Tibial nerve (tissue), 4 donors: Measurements from ENCODE around the gene TLCD3A. TPM values are rescaled to one million over a fixed set of nuclear protein-coding genes. Genes with fewer than 3 reads are reported as not detected.
"Not testable (repeated sequence)": the region's sequence is repeated elsewhere in the genome, so short reads cannot be mapped to it uniquely, and the experiment has no call there.

Source experiments
- DNase-seq, 2 donors: peaks; one replicate each; pipeline ENCODE4 v3.0.0-alpha.2; 2019; ENCODE audit warnings: low spot score in 2 of 2
- H3K27ac ChIP-seq, 4 donors: fragments of 200-600 bp; sonication (generic) in 3 of 4; one replicate each; pipeline ENCODE4 v1.5.1; 2017 to 2019; ENCODE audit warnings: mild to moderate bottlenecking in 1 of 4
- H3K27me3 ChIP-seq, 2 donors: fragments of 200-600 bp; sonication (generic) in 1 of 2; one replicate each; pipeline versions ENCODE4 v1.5.1 to v1.6.0; 2017 to 2019
- H3K36me3 ChIP-seq, 3 donors: fragments of 200-600 bp; sonication (generic); one replicate each; pipeline ENCODE4 v1.5.1; 2018 to 2019
- H3K4me1 ChIP-seq, 4 donors: fragments of 200-600 bp; sonication (generic) in 3 of 4; one replicate each; pipeline ENCODE4 v1.5.1; 2017 to 2019
- H3K4me3 ChIP-seq, 4 donors: fragments of 200-600 bp; sonication (generic) in 3 of 4; one replicate each; pipeline ENCODE4 v1.5.1; 2017 to 2019; ENCODE audit warnings: mild to moderate bottlenecking in 1 of 4, moderate library complexity in 1 of 4
- H3K9me3 ChIP-seq, 4 donors: fragments of 200-600 bp; sonication (generic) in 3 of 4; one replicate each; pipeline ENCODE4 v1.5.1; 2017 to 2019
- EP300 ChIP-seq, 2 donors: sonication (generic); formaldehyde crosslinking; IDR thresholded peaks; one replicate each; pipeline ENCODE4 v1.6.1; 2017; ENCODE audit warnings: antibody characterized with exemption in 2 of 2, mild to moderate bottlenecking in 1 of 2
- POLR2A ChIP-seq, 2 donors: fragments of 450-650 bp; IDR thresholded peaks; one replicate each; pipeline ENCODE4 v1.6.1; 2017; ENCODE audit warnings: antibody characterized with exemption in 2 of 2, mild to moderate bottlenecking in 2 of 2, moderate library complexity in 2 of 2
- WGBS, 2 donors: methylation state at CpG; one replicate each; pipeline ENCODE4 v1.1.5; 2018; 5-methylcytosine and 5-hydroxymethylcytosine counted together
- total RNA-seq, 4 donors: library from RNA; depleted of rRNA; stranded (reverse); fragments of >200 nt; gene quantifications; one replicate each; pipeline ENCODE4 v1.1.0, GENCODE V29; 2016
- TF ChIP-seq, protein P1 (sequence below), 5 experiments: fragments of 200-600 bp in 3 of 5; fragments of 450-650 bp in 2 of 5; sonication (generic) in 3 of 5; IDR thresholded peaks; one replicate each; pipeline ENCODE4 v1.5.1; 2016 to 2019; ENCODE audit warnings: antibody characterized with exemption in 5 of 5, mild to moderate bottlenecking in 3 of 5, moderate library complexity in 2 of 5

The TLCD3A gene
- total RNA-seq, 4 donors from 2014 or later: 3.9 to 6.3 (median 5.8) TPM

DNA sequence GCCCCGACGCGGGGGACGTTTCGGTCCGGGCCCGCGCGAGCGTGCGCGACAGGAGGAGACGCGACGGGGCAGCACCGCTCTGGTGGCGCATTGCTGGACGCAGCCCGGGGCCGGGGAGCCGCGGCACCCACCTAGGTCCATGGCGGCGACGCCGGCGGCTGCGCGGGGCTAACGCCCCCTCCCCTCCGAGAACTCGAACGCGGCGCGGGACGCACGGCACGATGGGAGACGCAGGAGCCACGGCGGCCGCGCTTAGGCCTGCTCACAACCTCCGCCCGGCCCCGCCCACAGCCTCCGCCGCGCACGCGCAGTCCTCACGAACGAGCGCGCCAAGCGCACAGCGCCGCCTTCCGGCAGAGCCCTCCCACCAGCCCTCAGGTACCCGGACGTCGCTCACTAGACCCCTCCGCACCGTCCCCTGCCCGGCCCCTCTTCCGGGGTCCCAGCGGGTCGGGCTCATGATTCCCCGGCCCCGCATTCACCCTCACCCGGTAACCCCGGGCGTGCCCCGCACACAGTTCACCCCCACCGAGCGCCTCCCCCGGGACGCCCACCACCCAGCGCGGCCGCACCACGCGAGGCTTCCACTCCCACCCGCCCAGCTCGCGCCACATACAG, 19.7 kb downstream of the TLCD3A start, which contains the start of gene GEMIN4:
Gene GEMIN4 (minus strand): TSS at position 263 of the 618 bp plus-strand sequence. CDS start 122 bp downstream, at position 141.
- 0 to 2% methylated on average over 51 to 62 of the region's 87 CpGs for WGBS, 2 donors
- no peaks in the 10 kb centered on the region for H3K27me3 ChIP-seq
- peaks cover 0 to 26% (median 14%) of the 10 kb centered on the region in 4 donors for H3K4me1 ChIP-seq
- H3K4me3 ChIP-seq: peak within 1 kb of the TSS; percentile 72 to 93 (median 87)
- peak in 1 of 2 donors; percentile 90 for TF ChIP-seq EP300 (IDR thresholded peaks at IDR 0.05)
- TF ChIP-seq, protein P1, sequence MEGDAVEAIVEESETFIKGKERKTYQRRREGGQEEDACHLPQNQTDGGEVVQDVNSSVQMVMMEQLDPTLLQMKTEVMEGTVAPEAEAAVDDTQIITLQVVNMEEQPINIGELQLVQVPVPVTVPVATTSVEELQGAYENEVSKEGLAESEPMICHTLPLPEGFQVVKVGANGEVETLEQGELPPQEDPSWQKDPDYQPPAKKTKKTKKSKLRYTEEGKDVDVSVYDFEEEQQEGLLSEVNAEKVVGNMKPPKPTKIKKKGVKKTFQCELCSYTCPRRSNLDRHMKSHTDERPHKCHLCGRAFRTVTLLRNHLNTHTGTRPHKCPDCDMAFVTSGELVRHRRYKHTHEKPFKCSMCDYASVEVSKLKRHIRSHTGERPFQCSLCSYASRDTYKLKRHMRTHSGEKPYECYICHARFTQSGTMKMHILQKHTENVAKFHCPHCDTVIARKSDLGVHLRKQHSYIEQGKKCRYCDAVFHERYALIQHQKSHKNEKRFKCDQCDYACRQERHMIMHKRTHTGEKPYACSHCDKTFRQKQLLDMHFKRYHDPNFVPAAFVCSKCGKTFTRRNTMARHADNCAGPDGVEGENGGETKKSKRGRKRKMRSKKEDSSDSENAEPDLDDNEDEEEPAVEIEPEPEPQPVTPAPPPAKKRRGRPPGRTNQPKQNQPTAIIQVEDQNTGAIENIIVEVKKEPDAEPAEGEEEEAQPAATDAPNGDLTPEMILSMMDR (IDR thresholded peaks at IDR 0.05): peak; percentile 98 to 99 (median 98)
- TF ChIP-seq POLR2A (IDR thresholded peaks at IDR 0.05): peak; percentile 64 to 78
- no peaks in the 10 kb centered on the region for H3K9me3 ChIP-seq
- DNase-seq: peak; percentile 85 to 93
- H3K27ac ChIP-seq: peak within 1 kb of the TSS; percentile 83 to 92 (median 88)
- H3K36me3 ChIP-seq: peaks cover 0 to 26% (median 6%) of the 10 kb centered on the region in 3 donors

DNA sequence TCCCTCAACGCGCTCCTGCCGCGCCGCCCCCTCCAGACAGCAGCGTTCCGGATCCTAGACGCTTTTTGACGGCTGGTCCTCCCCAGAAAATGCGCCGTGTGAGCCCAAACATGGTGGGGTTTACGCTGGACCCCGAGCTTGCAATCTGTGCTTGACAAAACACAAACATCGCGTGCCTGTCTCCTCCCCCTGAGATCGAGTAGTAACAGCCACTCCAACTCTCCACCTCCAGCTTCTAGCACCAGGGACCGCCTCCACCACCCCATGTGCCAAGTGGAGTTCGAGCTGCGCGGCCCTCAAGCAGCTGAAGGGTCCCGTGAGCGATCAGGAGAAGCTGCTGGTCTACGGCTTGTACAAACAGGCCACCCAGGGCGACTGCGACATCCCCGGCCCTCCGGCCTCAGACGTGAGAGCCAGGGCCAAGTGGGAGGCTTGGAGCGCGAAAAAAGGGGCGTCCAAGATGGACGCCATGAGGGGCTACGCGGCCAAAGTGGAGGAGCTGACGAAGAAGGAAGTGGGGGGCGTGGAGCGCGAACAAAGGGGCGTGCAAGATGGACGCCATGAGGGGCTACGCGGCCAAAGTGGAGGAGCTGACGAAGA, 20.3 kb downstream of the TLCD3A start:
- DNase-seq: peak; percentile 53 to 64
- no peaks in the 10 kb centered on the region for H3K9me3 ChIP-seq
- peak overlapping the region; percentile 83 to 92 (median 88) for H3K27ac ChIP-seq
- TF ChIP-seq, protein P1 (IDR thresholded peaks at IDR 0.05): no peak
- TF ChIP-seq EP300 (IDR thresholded peaks at IDR 0.05) (no peak), POLR2A (IDR thresholded peaks at IDR 0.05) (no peak)
- WGBS, 2 donors: 22 to 35% methylated on average over 41 of the region's 43 CpGs
- peaks cover 0 to 26% (median 14%) of the 10 kb centered on the region in 4 donors for H3K4me1 ChIP-seq
- peaks cover 0 to 26% (median under 1%) of the 10 kb centered on the region in 3 donors for H3K36me3 ChIP-seq
- H3K4me3 ChIP-seq: peak overlapping the region; percentile 72 to 93 (median 87)
- no peaks in the 10 kb centered on the region for H3K27me3 ChIP-seq

DNA sequence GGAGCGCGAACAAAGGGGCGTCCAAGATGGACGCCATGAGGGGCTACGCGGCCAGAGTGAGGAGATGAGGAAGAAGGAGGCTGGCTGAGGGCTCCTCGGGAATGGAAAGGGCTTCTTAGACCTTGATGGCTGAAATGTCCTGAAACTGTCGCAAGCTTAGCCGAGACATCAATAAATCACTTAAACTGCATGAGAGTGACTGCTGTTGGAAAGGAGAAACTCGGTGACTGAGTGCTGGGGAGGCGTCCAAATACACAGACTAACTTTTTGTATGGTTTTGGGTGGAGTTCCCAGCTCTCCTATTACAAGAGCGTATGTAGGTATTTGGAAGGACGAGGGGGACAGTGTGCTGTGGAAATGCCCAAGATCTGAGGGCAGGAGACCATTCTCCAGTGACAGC, 21.0 kb downstream of the TLCD3A start:
- WGBS, 2 donors: 77 to 82% methylated on average over 13 of the region's 13 CpGs
- peak overlapping the region in 2 of 4 donors; percentile 8 to 48 for H3K27ac ChIP-seq

DNA sequence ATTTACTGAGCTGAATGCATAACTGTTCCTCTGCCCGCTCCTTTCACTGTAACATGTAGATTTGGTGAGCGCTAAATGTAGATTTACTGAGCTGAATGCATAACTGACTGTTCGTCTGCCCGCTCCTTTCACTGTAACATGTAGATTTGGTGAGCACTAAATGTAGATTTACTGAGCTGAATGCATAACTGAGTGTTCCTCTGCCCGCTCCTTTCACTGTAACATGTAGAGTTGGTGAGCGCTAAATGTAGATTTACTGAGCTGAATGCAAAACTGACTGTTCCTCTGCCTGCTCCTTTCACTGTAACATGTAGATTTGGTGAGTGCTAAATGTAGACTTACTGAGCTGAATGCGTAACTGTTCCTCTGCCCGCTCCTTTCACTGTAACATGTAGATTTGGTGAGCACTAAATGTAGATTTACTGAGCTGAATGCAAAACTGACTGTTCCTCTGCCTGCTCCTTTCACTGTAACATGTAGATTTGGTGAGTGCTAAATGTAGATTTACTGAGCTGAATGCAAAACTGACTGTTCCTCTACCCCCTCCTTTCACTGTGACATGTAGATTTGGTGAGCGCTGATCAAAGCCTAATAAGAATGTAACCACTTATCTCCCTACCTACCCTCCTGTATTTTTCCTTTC, 23.0 kb downstream of the TLCD3A start:
- not testable (repeated sequence) for DNase-seq, H3K27me3 ChIP-seq, H3K27ac ChIP-seq, H3K4me3 ChIP-seq, H3K9me3 ChIP-seq
- 93 to 95% methylated on average over 9 of the region's 9 CpGs for WGBS, 2 donors
- H3K4me1 ChIP-seq: peaks cover 0 to 18% (median 11%) of the 10 kb centered on the region in 4 donors
- H3K36me3 ChIP-seq: peaks cover 0 to 42% (median 7%) of the 10 kb centered on the region in 3 donors

More for the DNA sequence above, 21.0 kb downstream of the TLCD3A start:
- Histone ChIP-seq H3K9me3 (no peaks in the 10 kb centered on the region), H3K27me3 (no peaks in the 10 kb centered on the region), H3K4me3 (no peak overlapping the region), H3K36me3 (peaks cover 0 to 26% (median 0%) of the 10 kb centered on the region in 3 donors), H3K4me1 (peaks cover 0 to 26% (median 14%) of the 10 kb centered on the region in 4 donors)
- no peak for DNase-seq
- TF ChIP-seq, protein P1 (IDR thresholded peaks at IDR 0.05): no peak
- TF ChIP-seq EP300 (IDR thresholded peaks at IDR 0.05) (no peak), POLR2A (IDR thresholded peaks at IDR 0.05) (no peak)

DNA sequence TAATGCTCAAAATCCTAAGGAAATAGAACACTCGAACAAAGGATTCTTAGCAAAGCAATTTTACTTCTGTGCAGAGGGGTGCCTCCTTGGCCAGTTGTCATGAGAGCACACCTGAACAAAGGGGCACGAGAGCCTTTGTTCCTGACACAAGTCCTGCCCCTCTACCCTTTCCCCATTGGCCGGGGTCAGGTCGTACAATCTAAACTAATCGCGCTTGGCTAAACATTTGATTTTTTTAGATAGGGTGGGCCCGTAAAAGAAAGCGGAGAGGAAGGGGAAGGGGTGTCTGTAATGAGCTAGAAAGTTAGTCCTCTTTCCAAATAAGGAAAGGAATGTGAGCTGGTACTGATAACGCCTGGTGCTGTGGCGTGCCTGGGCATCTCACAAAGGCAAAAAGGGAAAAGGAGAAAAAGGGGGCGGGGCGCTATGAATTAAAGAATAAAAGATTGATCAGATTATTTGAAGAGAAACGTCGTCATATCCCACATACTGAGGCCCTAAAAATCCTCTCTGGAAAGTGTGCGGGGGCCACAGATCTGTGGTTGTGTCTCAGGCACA, 23.7 kb downstream of the TLCD3A start:
- peaks cover 0 to 12% (median 4%) of the 10 kb centered on the region in 4 donors for H3K4me1 ChIP-seq
- DNase-seq, H3K9me3 ChIP-seq, H3K4me3 ChIP-seq, H3K27ac ChIP-seq, H3K27me3 ChIP-seq: not testable (repeated sequence)
- WGBS, 2 donors: 70 to 75% methylated on average over 15 of the region's 15 CpGs
- peaks cover 0 to 48% (median 8%) of the 10 kb centered on the region in 3 donors for H3K36me3 ChIP-seq
